ENCODE data around the gene ADAMTS2. TPM values are rescaled to one million over a fixed set of nuclear protein-coding genes. Genes with fewer than 3 reads are reported as not detected.

Gene ADAMTS2
- total and polyA plus RNA-seq, 2 of the 4 experiments (the other 2 are of a cell fraction), result 19.0 to 58.8 TPM

DNA sequence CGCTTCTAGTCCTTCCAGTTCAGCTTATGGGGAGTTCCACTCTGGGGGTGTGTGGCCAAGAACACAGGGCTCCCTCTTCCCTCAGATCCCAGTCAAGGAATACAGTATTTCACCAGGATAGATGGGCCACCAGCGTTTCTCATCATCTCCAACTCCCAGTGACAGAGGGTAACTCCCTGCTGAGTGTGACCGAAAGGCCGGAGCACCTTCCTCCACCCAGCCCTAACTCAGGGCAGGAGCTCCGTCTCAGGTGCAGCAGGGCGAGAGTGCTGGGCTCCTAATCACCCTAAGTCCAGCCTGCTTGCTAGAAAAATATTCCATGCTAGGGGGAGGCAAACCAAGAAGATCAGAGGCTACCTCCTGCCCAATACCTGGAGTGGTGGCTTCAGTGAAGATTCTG lies 102.6 kb downstream of the ADAMTS2 start:
- Histone ChIP-seq H3K9me1 (ENCODE audit: insufficient read depth, low read length) (no peaks in the 10 kb centered on the region), H4K20me1 (ENCODE audit: insufficient read depth, low read length) (peaks cover 5% of the 10 kb centered on the region; the same call in 1 of the 2 replicates), H3K27ac (ENCODE audit: insufficient read depth, low read length) (no peak overlapping the region), H2AK5ac (ENCODE audit: low read depth, low read length) (no peak overlapping the region), H3K79me1 (ENCODE audit: low read depth in 1 of 2, low read length in 2 of 2) (peaks cover 34 to 52% of the 10 kb centered on the region in 2 experiments), H4K8ac (ENCODE audit: low read depth in 2 of 2, low read length in 2 of 2) (no peak overlapping the region), H2BK120ac (ENCODE audit: low read depth, low read length) (no peak overlapping the region), H3K4ac (ENCODE audit: low read depth, low read length) (no peak overlapping the region), H2AK9ac (replicated peaks; ENCODE audit: low read depth, low read length, poor library complexity) (no peak overlapping the region), H3K14ac (replicated peaks; ENCODE audit: low read depth, low read length) (no peak overlapping the region), H3K4me2 (ENCODE audit: low read depth, low read length) (no peak overlapping the region), H3K36me3 (ENCODE audit: control insufficient read depth, insufficient read depth, low read length) (peaks cover 2% of the 10 kb centered on the region; the same call in 1 of the 2 replicates), H3K23ac (ENCODE audit: low read depth, low read length) (no peak overlapping the region), H3K9ac (ENCODE audit: low read depth, low read length) (no peak overlapping the region), H3K56ac (ENCODE audit: extremely low read depth, insufficient read depth, low read length) (no peak overlapping the region), H2BK5ac (ENCODE audit: low read depth, low read length, poor library complexity, severe bottlenecking) (no peak overlapping the region), H3K9me3 (ENCODE audit: control insufficient read depth, insufficient read depth, low read length) (peaks cover 2% of the 10 kb centered on the region), H2BK20ac (ENCODE audit: low read depth, low read length) (no peak overlapping the region), H3K4me3 (ENCODE audit: insufficient read depth, low read depth, low read length) (no peak overlapping the region), H3K27me3 (ENCODE audit: control insufficient read depth, insufficient read depth, low read length) (no peaks in the 10 kb centered on the region), H2AFZ (replicated peaks; ENCODE audit: low read length, poor library complexity) (no peak overlapping the region), H2BK15ac (ENCODE audit: low read depth, low read length) (no peak overlapping the region), H4K5ac (ENCODE audit: low read depth, low read length) (no peak overlapping the region), H3K4me1 (ENCODE audit: control insufficient read depth, insufficient read depth, low read length) (peaks cover 3% of the 10 kb centered on the region), H4K91ac (ENCODE audit: insufficient read depth, low read depth, low read length) (no peak overlapping the region), H3K18ac (ENCODE audit: low read depth, low read length) (no peak overlapping the region)
- ATAC-seq (ENCODE audit: low read depth) (no peak), DNase-seq (no peak)
- BruUV-seq (replicated peaks), result no TSS peak
- in situ Hi-C loops (cut with MboI; ENCODE audit: low sequenced_read_pairs) (no loop called here), dilution Hi-C loops (cut with HindIII; ENCODE audit: low sequenced_read_pairs, unreplicated experiment) (no loop called here), intact Hi-C loops (cut with micrococcal nuclease) (no loop called here)
- TF ChIP-seq MAZ (IDR thresholded peaks at IDR 0.05; ENCODE audit: borderline replicate concordance, low read depth, low read length) (no peak), RAD21 (IDR thresholded peaks at IDR 0.05; ENCODE audit: low read length) (no peak), CEBPB (IDR thresholded peaks at IDR 0.05; ENCODE audit: low read depth, low read length) (no peak), MAFK (IDR thresholded peaks at IDR 0.05; ENCODE audit: low read depth, low read length) (no peak), NFE2L2 (IDR thresholded peaks at IDR 0.05; ENCODE audit: low read depth, low read length) (no peak), SMC3 (IDR thresholded peaks at IDR 0.05; ENCODE audit: low read depth, low read length) (no peak), FOS (IDR thresholded peaks at IDR 0.05; ENCODE audit: low read depth, low read length) (no peak), ELK1 (IDR thresholded peaks at IDR 0.05; ENCODE audit: borderline replicate concordance, low read depth, low read length) (no peak), RCOR1 (IDR thresholded peaks at IDR 0.05; ENCODE audit: insufficient replicate concordance, low read length) (no peak), RFX5 (IDR thresholded peaks at IDR 0.05; ENCODE audit: low read depth, low read length) (no peak), MXI1 (IDR thresholded peaks at IDR 0.05; ENCODE audit: borderline replicate concordance, low read depth, low read length) (no peak)
- TF ChIP-seq, protein P1, sequence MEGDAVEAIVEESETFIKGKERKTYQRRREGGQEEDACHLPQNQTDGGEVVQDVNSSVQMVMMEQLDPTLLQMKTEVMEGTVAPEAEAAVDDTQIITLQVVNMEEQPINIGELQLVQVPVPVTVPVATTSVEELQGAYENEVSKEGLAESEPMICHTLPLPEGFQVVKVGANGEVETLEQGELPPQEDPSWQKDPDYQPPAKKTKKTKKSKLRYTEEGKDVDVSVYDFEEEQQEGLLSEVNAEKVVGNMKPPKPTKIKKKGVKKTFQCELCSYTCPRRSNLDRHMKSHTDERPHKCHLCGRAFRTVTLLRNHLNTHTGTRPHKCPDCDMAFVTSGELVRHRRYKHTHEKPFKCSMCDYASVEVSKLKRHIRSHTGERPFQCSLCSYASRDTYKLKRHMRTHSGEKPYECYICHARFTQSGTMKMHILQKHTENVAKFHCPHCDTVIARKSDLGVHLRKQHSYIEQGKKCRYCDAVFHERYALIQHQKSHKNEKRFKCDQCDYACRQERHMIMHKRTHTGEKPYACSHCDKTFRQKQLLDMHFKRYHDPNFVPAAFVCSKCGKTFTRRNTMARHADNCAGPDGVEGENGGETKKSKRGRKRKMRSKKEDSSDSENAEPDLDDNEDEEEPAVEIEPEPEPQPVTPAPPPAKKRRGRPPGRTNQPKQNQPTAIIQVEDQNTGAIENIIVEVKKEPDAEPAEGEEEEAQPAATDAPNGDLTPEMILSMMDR (conservative IDR thresholded peaks at IDR 0.05; ENCODE audit: low read depth, low read length), result no peak
- ChIA-PET POLR2A (ENCODE audit: unreplicated experiment) (no interaction called here), CTCF (interaction anchor here (0.6 kb wide), 1 partner anchor 77 kb away, joined by 3 read pairs; no protein-coding TSS in a partner anchor)
- 89% methylated on average over 3 of the region's 6 CpGs; no CpG with 5 or more reads in 1 of the 2 experiments for WGBS, 2 experiments (ENCODE audit: extremely low coverage in 2 of 2, insufficient read length in 1 of 2)
